Activated CD4-positive, alpha-beta T cell treated with anti-CD3 and anti-CD28 coated beads, Interleukin-2, amount 10 ng/mL, durations not matched to agents 24 days and 14 days (primary cell): ENCODE data around the gene CELF4. TPM values are rescaled to one million over a fixed set of nuclear protein-coding genes. Genes with fewer than 3 reads are reported as not detected.

ENCODE experiments used
- DNase-seq: peaks from one replicate; pipeline ENCODE4 v3.0.0; 2022
- H3K27ac Mint-ChIP-seq: one replicate; pipeline ENCODE4 v1.8.0; 2022; ENCODE audit warnings: mild to moderate bottlenecking, mixed read lengths
- H3K27me3 Mint-ChIP-seq: one replicate; pipeline ENCODE4 v1.8.0; 2022; ENCODE audit warnings: mixed read lengths
- H3K36me3 Mint-ChIP-seq: one replicate; pipeline ENCODE4 v1.8.0; 2022; ENCODE audit warnings: low read depth, mild to moderate bottlenecking, mixed read lengths
- H3K4me1 Mint-ChIP-seq: one replicate; pipeline ENCODE4 v1.8.0; 2021; ENCODE audit warnings: mixed read lengths
- H3K4me3 Mint-ChIP-seq: one replicate; pipeline ENCODE4 v1.8.0; 2022; ENCODE audit warnings: mild to moderate bottlenecking, moderate library complexity, mixed read lengths
- H3K9me3 Mint-ChIP-seq: one replicate; pipeline ENCODE4 v1.8.0; 2021; ENCODE audit warnings: mixed read lengths
- intact Hi-C: fragments of 100-400 bp; cut with micrococcal nuclease; formaldehyde crosslinking; loops from one replicate; pipeline ENCODE4 v1.15.1; 2023
- total RNA-seq: library from RNA; stranded (reverse); gene quantifications from 2 replicates; pipeline ENCODE4 v1.2.3, GENCODE V29; 2022

Gene CELF4
- total RNA-seq, 1 donor from 2014 or later, result not detected

- no peak for DNase-seq
- peaks cover 3% of the 10 kb centered on the region for H3K36me3 Mint-ChIP-seq
- H3K4me1 Mint-ChIP-seq, result peaks cover 2% of the 10 kb centered on the region
- no peak overlapping the region for H3K4me3 Mint-ChIP-seq
- H3K9me3 Mint-ChIP-seq, result no peaks in the 10 kb centered on the region
- peaks cover 60% of the 10 kb centered on the region for H3K27me3 Mint-ChIP-seq
- no peak overlapping the region for H3K27ac Mint-ChIP-seq
- intact Hi-C loops, result no loop called here
Measured at GRCh38 chr18:37567061-37567993, 1.7 kb upstream of the CELF4 start.

GRCh38 chr18:37566479-37567060, 972 bp upstream of the CELF4 start:
- no peak for DNase-seq
- intact Hi-C loops, result no loop called here
- Mint-ChIP-seq H3K4me1 (peaks cover 2% of the 10 kb centered on the region), H3K27me3 (peaks cover 62% of the 10 kb centered on the region), H3K9me3 (no peaks in the 10 kb centered on the region), H3K36me3 (peaks cover 3% of the 10 kb centered on the region), H3K27ac (no peak overlapping the region), H3K4me3 (peak overlapping the region; percentile 41)

- no peak overlapping the region for H3K27ac Mint-ChIP-seq
- DNase-seq, result no peak
- no peak overlapping the region for H3K4me3 Mint-ChIP-seq
- H3K9me3 Mint-ChIP-seq, result no peaks in the 10 kb centered on the region
- intact Hi-C loops, result no loop called here
- H3K36me3 Mint-ChIP-seq, result peaks cover 3% of the 10 kb centered on the region
- H3K27me3 Mint-ChIP-seq, result peaks cover 64% of the 10 kb centered on the region
- H3K4me1 Mint-ChIP-seq, result peaks cover 2% of the 10 kb centered on the region
Measured at GRCh38 chr18:37565977-37566478, 430 bp upstream of the CELF4 start.

GRCh38 chr18:37564711-37565100, 892 bp downstream of the CELF4 start:
- intact Hi-C loops, result no loop called here
- Mint-ChIP-seq H3K36me3 (peaks cover 3% of the 10 kb centered on the region), H3K9me3 (no peaks in the 10 kb centered on the region), H3K4me3 (no peak overlapping the region), H3K4me1 (peaks cover 2% of the 10 kb centered on the region), H3K27me3 (peaks cover 55% of the 10 kb centered on the region), H3K27ac (no peak overlapping the region)
- DNase-seq, result peak; percentile 62

GRCh38 chr18:37563931-37564392, 1.6 kb downstream of the CELF4 start:
- Mint-ChIP-seq H3K36me3 (peaks cover 3% of the 10 kb centered on the region), H3K9me3 (no peaks in the 10 kb centered on the region), H3K27ac (no peak overlapping the region), H3K4me1 (peaks cover 2% of the 10 kb centered on the region), H3K4me3 (no peak overlapping the region), H3K27me3 (peaks cover 51% of the 10 kb centered on the region)
- intact Hi-C loops, result no loop called here
- DNase-seq, result no peak

GRCh38 chr18:37561986-37562385, 3.6 kb downstream of the CELF4 start:
- no peak for DNase-seq
- H3K27ac Mint-ChIP-seq, result no peak overlapping the region
- intact Hi-C loops, result no loop called here
- H3K36me3 Mint-ChIP-seq, result peaks cover 3% of the 10 kb centered on the region
- no peak overlapping the region for H3K4me3 Mint-ChIP-seq
- no peaks in the 10 kb centered on the region for H3K9me3 Mint-ChIP-seq
- H3K4me1 Mint-ChIP-seq, result peaks cover 2% of the 10 kb centered on the region
- peaks cover 39% of the 10 kb centered on the region for H3K27me3 Mint-ChIP-seq

- DNase-seq, result no peak
- Mint-ChIP-seq H3K27ac (no peak overlapping the region), H3K4me1 (no peaks in the 10 kb centered on the region), H3K4me3 (no peak overlapping the region), H3K27me3 (peaks cover 28% of the 10 kb centered on the region), H3K36me3 (no peaks in the 10 kb centered on the region), H3K9me3 (no peaks in the 10 kb centered on the region)
- intact Hi-C loops, result no loop called here
Measured at GRCh38 chr18:37560003-37560402, 5.6 kb downstream of the CELF4 start.

- Mint-ChIP-seq H3K4me1 (no peaks in the 10 kb centered on the region), H3K9me3 (no peaks in the 10 kb centered on the region), H3K4me3 (no peak overlapping the region), H3K27me3 (peaks cover 20% of the 10 kb centered on the region), H3K36me3 (no peaks in the 10 kb centered on the region), H3K27ac (no peak overlapping the region)
- intact Hi-C loops, result no loop called here
- no peak for DNase-seq
Measured at GRCh38 chr18:37559194-37559593, 6.4 kb downstream of the CELF4 start.

- Mint-ChIP-seq H3K27ac (no peak overlapping the region), H3K4me3 (no peak overlapping the region), H3K9me3 (no peaks in the 10 kb centered on the region), H3K4me1 (no peaks in the 10 kb centered on the region), H3K27me3 (peaks cover 4% of the 10 kb centered on the region), H3K36me3 (no peaks in the 10 kb centered on the region)
- intact Hi-C loops, result no loop called here
- no peak for DNase-seq
Measured at GRCh38 chr18:37554399-37554787, 11.2 kb downstream of the CELF4 start.

GRCh38 chr18:37553633-37554398, 11.8 kb downstream of the CELF4 start:
- intact Hi-C loops, result no loop called here
- H3K4me3 Mint-ChIP-seq, result no peak overlapping the region
- H3K4me1 Mint-ChIP-seq, result no peaks in the 10 kb centered on the region
- no peak overlapping the region for H3K27ac Mint-ChIP-seq
- no peak for DNase-seq
- no peaks in the 10 kb centered on the region for H3K27me3 Mint-ChIP-seq
- no peaks in the 10 kb centered on the region for H3K36me3 Mint-ChIP-seq
- no peaks in the 10 kb centered on the region for H3K9me3 Mint-ChIP-seq

GRCh38 chr18:37552286-37552685, 13.3 kb downstream of the CELF4 start:
- H3K9me3 Mint-ChIP-seq, result no peaks in the 10 kb centered on the region
- H3K4me1 Mint-ChIP-seq, result no peaks in the 10 kb centered on the region
- no peak overlapping the region for H3K27ac Mint-ChIP-seq
- no peaks in the 10 kb centered on the region for H3K27me3 Mint-ChIP-seq
- H3K4me3 Mint-ChIP-seq, result no peak overlapping the region
- intact Hi-C loops, result no loop called here
- DNase-seq, result no peak
- no peaks in the 10 kb centered on the region for H3K36me3 Mint-ChIP-seq

GRCh38 chr18:37551846-37552245, 13.8 kb downstream of the CELF4 start:
- intact Hi-C loops, result no loop called here
- Mint-ChIP-seq H3K4me3 (no peak overlapping the region), H3K4me1 (no peaks in the 10 kb centered on the region), H3K9me3 (no peaks in the 10 kb centered on the region), H3K27me3 (no peaks in the 10 kb centered on the region), H3K36me3 (no peaks in the 10 kb centered on the region), H3K27ac (no peak overlapping the region)
- no peak for DNase-seq

GRCh38 chr18:37551249-37551648, 14.3 kb downstream of the CELF4 start:
- Mint-ChIP-seq H3K4me1 (no peaks in the 10 kb centered on the region), H3K27me3 (no peaks in the 10 kb centered on the region), H3K4me3 (no peak overlapping the region), H3K9me3 (no peaks in the 10 kb centered on the region), H3K36me3 (no peaks in the 10 kb centered on the region), H3K27ac (no peak overlapping the region)
- DNase-seq, result no peak
- intact Hi-C loops, result no loop called here
